ENCODE data around the gene GLRA3.

GLRA3 gene

DNA sequence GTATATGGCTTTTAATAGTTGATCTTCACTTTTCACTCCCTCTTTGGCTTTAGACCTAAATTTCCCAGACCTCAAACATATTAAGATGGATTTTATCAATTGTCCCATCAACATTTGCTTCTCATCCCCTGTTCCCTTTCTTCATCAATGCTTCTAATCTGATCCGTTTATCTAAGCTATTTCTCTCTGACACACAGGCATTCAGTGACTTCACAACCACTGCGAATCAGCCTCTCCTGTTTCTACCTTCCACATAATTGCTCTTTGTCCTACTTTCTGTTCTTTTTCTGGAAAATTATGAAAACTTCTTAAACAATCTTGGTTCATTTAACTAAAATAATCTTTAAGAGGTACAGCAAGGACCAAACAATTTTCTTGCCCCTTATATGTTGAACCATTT is 115.2 kb downstream of the GLRA3 start:
- TF ChIP-seq, protein P1, sequence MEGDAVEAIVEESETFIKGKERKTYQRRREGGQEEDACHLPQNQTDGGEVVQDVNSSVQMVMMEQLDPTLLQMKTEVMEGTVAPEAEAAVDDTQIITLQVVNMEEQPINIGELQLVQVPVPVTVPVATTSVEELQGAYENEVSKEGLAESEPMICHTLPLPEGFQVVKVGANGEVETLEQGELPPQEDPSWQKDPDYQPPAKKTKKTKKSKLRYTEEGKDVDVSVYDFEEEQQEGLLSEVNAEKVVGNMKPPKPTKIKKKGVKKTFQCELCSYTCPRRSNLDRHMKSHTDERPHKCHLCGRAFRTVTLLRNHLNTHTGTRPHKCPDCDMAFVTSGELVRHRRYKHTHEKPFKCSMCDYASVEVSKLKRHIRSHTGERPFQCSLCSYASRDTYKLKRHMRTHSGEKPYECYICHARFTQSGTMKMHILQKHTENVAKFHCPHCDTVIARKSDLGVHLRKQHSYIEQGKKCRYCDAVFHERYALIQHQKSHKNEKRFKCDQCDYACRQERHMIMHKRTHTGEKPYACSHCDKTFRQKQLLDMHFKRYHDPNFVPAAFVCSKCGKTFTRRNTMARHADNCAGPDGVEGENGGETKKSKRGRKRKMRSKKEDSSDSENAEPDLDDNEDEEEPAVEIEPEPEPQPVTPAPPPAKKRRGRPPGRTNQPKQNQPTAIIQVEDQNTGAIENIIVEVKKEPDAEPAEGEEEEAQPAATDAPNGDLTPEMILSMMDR (conservative IDR thresholded peaks at IDR 0.05), result no peak

DNA sequence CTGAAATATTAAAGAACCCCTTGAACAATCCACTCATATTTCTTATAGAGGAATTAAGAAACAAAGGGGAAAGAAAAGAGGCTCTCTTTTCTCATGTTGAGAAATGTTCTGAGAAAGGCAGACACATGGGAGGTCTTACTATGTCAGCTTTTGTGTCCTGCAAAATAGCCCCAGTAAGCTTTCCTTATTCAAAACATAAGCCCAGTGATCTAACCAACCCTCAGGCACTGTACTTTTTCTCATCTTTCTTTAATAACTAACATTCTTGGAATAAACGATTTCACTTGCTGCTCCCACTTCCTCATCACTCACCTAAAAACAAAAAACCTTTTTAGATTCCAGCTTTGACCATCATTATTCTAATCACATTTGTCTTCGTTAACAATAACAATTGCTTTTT is 115.9 kb downstream of the GLRA3 start:
- H3K27ac ChIP-seq, result no peak overlapping the region
- TF ChIP-seq, protein P1 (conservative IDR thresholded peaks at IDR 0.05), result no peak

More for the DNA sequence above, 115.2 kb downstream of the GLRA3 start:
- H3K27ac ChIP-seq, result no peak overlapping the region

DNA sequence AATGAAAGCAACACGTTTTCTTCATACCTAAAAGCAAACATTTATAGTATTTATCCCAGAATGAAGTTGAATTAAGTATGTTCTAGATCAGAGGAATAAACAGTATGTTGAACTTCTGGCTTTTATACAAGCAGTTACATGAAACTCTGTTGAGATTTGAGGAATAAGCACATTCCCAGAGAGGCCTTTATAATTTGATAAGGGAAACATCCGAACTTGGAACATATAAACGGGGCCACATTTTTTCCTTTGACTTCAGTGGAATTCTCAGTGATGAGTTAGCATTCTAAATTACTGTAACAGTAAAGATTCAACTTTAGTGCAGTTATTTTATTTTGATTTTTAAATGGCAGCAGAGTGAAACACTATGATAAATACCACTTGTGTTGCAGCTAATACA is 119.5 kb downstream of the GLRA3 start:
- TF ChIP-seq, protein P1 (conservative IDR thresholded peaks at IDR 0.05), result no peak
- no peak overlapping the region for H3K27ac ChIP-seq

DNA sequence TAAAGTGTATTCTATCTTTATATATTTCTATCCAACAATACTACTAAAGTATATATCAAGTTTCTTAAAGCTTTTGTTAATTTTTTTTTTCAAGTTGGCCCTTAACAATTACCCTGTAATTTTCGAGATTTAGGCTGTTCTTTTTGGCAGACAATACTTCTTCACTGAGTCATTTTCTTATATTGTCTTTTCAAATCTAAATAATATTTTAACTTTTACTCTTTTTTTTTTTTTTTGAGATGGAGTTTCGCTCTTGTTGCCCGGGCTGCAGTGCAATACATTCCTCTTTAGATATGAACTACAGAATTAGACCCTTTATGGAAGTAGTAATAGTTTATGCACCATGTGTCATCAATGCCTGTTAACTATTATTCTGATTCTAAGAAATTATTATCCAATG is 120.7 kb downstream of the GLRA3 start:
- H3K27ac ChIP-seq, result no peak overlapping the region

DNA sequence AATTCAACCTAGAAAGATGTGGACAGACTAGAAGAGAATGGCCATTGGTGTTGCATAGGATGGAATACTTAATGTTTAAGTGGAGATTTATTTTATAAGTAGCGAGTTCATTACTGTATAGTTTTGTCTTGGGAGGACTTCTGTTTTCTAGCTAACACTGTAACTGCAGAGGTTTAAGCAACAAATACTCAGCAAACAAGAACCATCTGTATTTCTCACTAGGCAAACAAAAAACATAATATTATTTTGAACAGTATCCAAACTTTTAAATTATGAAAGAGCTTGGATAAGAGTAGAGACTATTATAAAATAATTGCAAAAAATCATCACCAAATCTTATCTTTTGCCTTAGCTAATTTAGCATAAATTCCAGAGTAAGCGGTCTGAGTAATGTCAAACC is 121.1 kb downstream of the GLRA3 start:
- TF ChIP-seq, protein P1 (conservative IDR thresholded peaks at IDR 0.05), result no peak
- no peak overlapping the region for H3K27ac ChIP-seq

More for the DNA sequence above, 120.7 kb downstream of the GLRA3 start:
- TF ChIP-seq, protein P1 (conservative IDR thresholded peaks at IDR 0.05), result no peak

DNA sequence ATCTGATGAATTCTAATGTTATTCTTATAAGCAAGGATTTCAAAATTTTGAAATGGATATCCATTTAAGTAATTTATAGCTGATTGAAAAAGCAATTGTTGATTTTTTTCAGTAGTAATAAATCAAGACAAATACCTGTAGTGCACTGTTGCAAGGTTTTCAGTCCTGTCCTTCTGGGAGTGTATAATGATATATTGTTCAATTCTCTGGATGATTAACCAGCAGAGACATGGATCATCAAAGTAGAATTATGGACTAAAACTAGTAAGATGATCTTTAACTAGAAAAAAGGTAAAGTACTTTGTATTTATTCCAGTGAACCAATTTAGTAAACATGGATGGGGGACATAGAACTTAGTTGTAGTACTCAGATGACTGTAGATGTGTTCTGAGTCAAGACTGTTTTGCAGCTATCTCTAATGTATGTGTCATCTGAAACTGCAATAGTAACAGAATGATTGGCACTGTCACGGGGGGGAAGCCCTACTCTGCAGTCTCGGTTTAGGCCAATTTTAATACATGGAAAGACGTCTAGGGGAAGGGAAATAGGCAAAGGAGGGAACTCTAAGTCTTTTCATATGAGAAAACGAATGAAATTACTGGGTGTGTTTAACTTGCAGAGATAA is 121.9 kb downstream of the GLRA3 start:
- TF ChIP-seq, protein P1 (conservative IDR thresholded peaks at IDR 0.05), result no peak
- no peak overlapping the region for H3K27ac ChIP-seq

DNA sequence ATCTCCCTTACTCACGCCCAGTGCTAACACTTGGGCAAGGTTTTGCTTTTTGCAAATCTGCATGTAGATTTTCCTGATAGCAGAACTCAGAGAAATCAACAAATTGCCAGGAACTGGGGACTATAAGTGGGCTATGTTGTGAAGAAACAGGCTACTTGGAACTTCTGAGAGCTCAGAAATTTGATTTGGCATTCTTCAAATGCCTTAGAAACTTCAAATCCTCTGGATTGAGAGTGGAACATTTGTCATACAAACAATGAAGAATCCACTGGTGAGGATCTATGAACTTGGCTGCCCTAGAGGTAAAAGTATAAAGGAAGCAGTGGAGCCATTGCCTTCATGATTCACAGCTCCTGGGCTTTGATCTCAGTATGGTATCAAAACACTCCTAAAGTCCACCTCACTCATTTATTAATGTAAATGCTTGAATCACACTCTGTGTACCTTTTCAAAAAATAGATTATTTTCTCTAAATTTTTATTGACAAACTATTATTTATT is 126.0 kb downstream of the GLRA3 start:
- TF ChIP-seq, protein P1 (conservative IDR thresholded peaks at IDR 0.05), result no peak
- no peak overlapping the region for H3K27ac ChIP-seq

All from VCaP (cell line).